H9 (cell line): ENCODE results near the gene PHF24. TPM values are rescaled to one million over a fixed set of nuclear protein-coding genes. Genes with fewer than 3 reads are reported as not detected.

Experiments used
- DNase-seq: peaks from one replicate; pipeline ENCODE4 v3.0.0-alpha.2; 2017
- H2AFZ ChIP-seq: one replicate; pipeline ENCODE4 v1.6.1; 2013; ENCODE audit warnings: mild to moderate bottlenecking, low read length, control low read depth, moderate library complexity
- H2AK5ac ChIP-seq: 2 replicates; pipeline ENCODE4 v1.6.1; 2013; ENCODE audit warnings: low read length, control low read depth, mixed read lengths; ENCODE audit not compliant: insufficient read length
- H2BK120ac ChIP-seq: one replicate; pipeline ENCODE4 v1.6.1; 2013; ENCODE audit warnings: low read depth, mild to moderate bottlenecking, low read length, control low read depth, inconsistent platforms; ENCODE audit not compliant: poor library complexity, severe bottlenecking
- H2BK12ac ChIP-seq: 2 replicates; pipeline ENCODE4 v1.6.1; 2013; ENCODE audit warnings: low read length, control low read depth, mixed read lengths, low read depth; ENCODE audit not compliant: insufficient read length
- H2BK15ac ChIP-seq: 2 replicates; pipeline ENCODE4 v1.6.1; 2013; ENCODE audit warnings: low read depth, low read length, control low read depth
- H2BK20ac ChIP-seq: one replicate; pipeline ENCODE4 v1.6.1; 2013; ENCODE audit warnings: low read depth, mild to moderate bottlenecking, low read length, control low read depth, inconsistent platforms; ENCODE audit not compliant: poor library complexity, severe bottlenecking
- H2BK5ac ChIP-seq: 2 replicates; pipeline ENCODE4 v1.6.1; 2013; ENCODE audit warnings: low read length, control low read depth, mixed read lengths; ENCODE audit not compliant: insufficient read length
- H3K14ac ChIP-seq: 2 replicates; pipeline ENCODE4 v1.6.1; 2013; ENCODE audit warnings: low read length, control low read depth; ENCODE audit not compliant: insufficient read depth
- H3K18ac ChIP-seq: 2 replicates; pipeline ENCODE4 v1.6.1; 2013; ENCODE audit warnings: low read depth, mild to moderate bottlenecking, mixed read lengths, low read length, control low read depth; ENCODE audit not compliant: insufficient read length
- H3K23ac ChIP-seq: 2 replicates; pipeline ENCODE4 v1.6.1; 2013; ENCODE audit warnings: low read length, control low read depth, mixed read lengths, low read depth; ENCODE audit not compliant: insufficient read length
- H3K23me2 ChIP-seq: 2 replicates; pipeline ENCODE4 v1.6.1; 2013; ENCODE audit warnings: low read depth, mild to moderate bottlenecking, mixed read lengths, low read length, control low read depth; ENCODE audit not compliant: insufficient read length, poor library complexity, severe bottlenecking
- H3K27ac ChIP-seq: 2 replicates; pipeline ENCODE4 v1.5.1; 2013; ENCODE audit warnings: low read length, control low read depth, mixed read lengths, low read depth; ENCODE audit not compliant: insufficient read length
- H3K27me3 ChIP-seq: 2 replicates; pipeline ENCODE4 v1.6.1; 2013; ENCODE audit warnings: low read length, control low read depth, inconsistent platforms; ENCODE audit not compliant: insufficient read depth
- H3K4ac ChIP-seq: 2 replicates; pipeline ENCODE4 v1.6.1; 2013; ENCODE audit warnings: low read depth, mild to moderate bottlenecking, control low read depth, inconsistent platforms, low read length, moderate library complexity
- H3K4me1 ChIP-seq: 2 replicates; pipeline ENCODE4 v1.6.1; 2013; ENCODE audit warnings: low read length, control low read depth, inconsistent platforms; ENCODE audit not compliant: insufficient read depth
- H3K4me2 ChIP-seq: 2 replicates; pipeline ENCODE4 v1.6.1; 2013; ENCODE audit warnings: low read length, control low read depth, mixed read lengths; ENCODE audit not compliant: insufficient read length, insufficient read depth
- H3K56ac ChIP-seq: 2 replicates; pipeline ENCODE4 v1.6.1; 2013; ENCODE audit warnings: low read depth, mild to moderate bottlenecking, mixed read lengths, low read length, control low read depth; ENCODE audit not compliant: insufficient read length
- H3K79me1 ChIP-seq: 2 replicates; pipeline ENCODE4 v1.6.1; 2013; ENCODE audit warnings: low read depth, mild to moderate bottlenecking, moderate library complexity, low read length, control low read depth, inconsistent platforms; ENCODE audit not compliant: insufficient read depth, poor library complexity, severe bottlenecking
- H3K79me2 ChIP-seq: 2 replicates; pipeline ENCODE4 v1.6.1; 2013; ENCODE audit warnings: low read length, control low read depth, inconsistent platforms; ENCODE audit not compliant: insufficient read depth
- H3K9ac ChIP-seq: 2 replicates; pipeline ENCODE4 v1.6.1; 2013; ENCODE audit warnings: low read length, control low read depth, mixed read lengths; ENCODE audit not compliant: insufficient read length; ENCODE audit errors: extremely low read depth
- H3K9me3 ChIP-seq: one replicate; pipeline ENCODE4 v1.6.1; 2013; ENCODE audit warnings: low read depth, low read length, inconsistent platforms; ENCODE audit not compliant: control insufficient read depth
- H3T11ph ChIP-seq: one replicate; pipeline ENCODE4 v1.6.1; 2013; ENCODE audit warnings: mild to moderate bottlenecking, low read length, control low read depth, inconsistent platforms
- H4K20me1 ChIP-seq: one replicate; pipeline ENCODE4 v1.6.1; 2013; ENCODE audit not compliant: control insufficient read depth, insufficient read length, insufficient read depth
- H4K5ac ChIP-seq: 2 replicates; pipeline ENCODE4 v1.6.1; 2013; ENCODE audit warnings: low read depth, mild to moderate bottlenecking, mixed read lengths, low read length, control low read depth; ENCODE audit not compliant: insufficient read length
- H4K8ac ChIP-seq: replicated peaks from 2 replicates; pipeline ENCODE4 v1.6.1; 2013; ENCODE audit warnings: low read length, control low read depth, mixed read lengths, low read depth; ENCODE audit not compliant: insufficient read length
- H4K91ac ChIP-seq: 2 replicates; pipeline ENCODE4 v1.6.1; 2013; ENCODE audit warnings: low read depth, mild to moderate bottlenecking, moderate library complexity, mixed read lengths, low read length, control low read depth; ENCODE audit not compliant: insufficient read length
- H3K27ac Mint-ChIP-seq, 3 experiments: 2 replicates in 2 of 3; 3 replicates in 1 of 3; pipeline ENCODE4 v1.8.0; 2020 to 2021; ENCODE audit warnings: mixed read lengths in 3 of 3, mild to moderate bottlenecking in 1 of 3, moderate library complexity in 1 of 3
- H3K27me3 Mint-ChIP-seq: 2 replicates; pipeline ENCODE4 v1.8.0; 2021; ENCODE audit warnings: low read depth, mild to moderate bottlenecking, moderate library complexity, mixed read lengths
- H3K36me3 Mint-ChIP-seq, 3 experiments: 2 replicates in 2 of 3; 3 replicates in 1 of 3; pipeline ENCODE4 v1.8.0; 2020 to 2021; ENCODE audit warnings: low read depth in 3 of 3, mixed read lengths in 3 of 3; ENCODE audit not compliant: insufficient read depth in 1 of 3
- H3K4me1 Mint-ChIP-seq, 2 experiments: 2 replicates each; pipeline ENCODE4 v1.8.0; 2020; ENCODE audit warnings: mixed read lengths in 2 of 2
- H3K4me3 Mint-ChIP-seq, 2 experiments: 2 replicates in 1 of 2; 3 replicates in 1 of 2; pipeline ENCODE4 v1.8.0; 2020 to 2021; ENCODE audit warnings: mild to moderate bottlenecking in 2 of 2, mixed read lengths in 2 of 2, moderate library complexity in 1 of 2
- H3K9me3 Mint-ChIP-seq, 2 experiments: 2 replicates in 1 of 2; 3 replicates in 1 of 2; pipeline ENCODE4 v1.8.0; 2020; ENCODE audit warnings: mild to moderate bottlenecking in 2 of 2, mixed read lengths in 2 of 2, moderate library complexity in 1 of 2
- WGBS: extraction: QIAGEN DNeasy Blood & Tissue Kit; methylation state at CpG from one replicate; pipeline ENCODE4 v1.1.7; 2013; ENCODE audit warnings: missing lambda C conversion rate, low lambda C conversion rate, mixed read lengths; ENCODE audit not compliant: insufficient read length; ENCODE audit errors: extremely low coverage; 5-methylcytosine and 5-hydroxymethylcytosine counted together
- total RNA-seq: library from RNA; stranded (reverse); gene quantifications from 2 replicates; pipeline ENCODE4 v1.2.1, GENCODE V29; 2021
- TF ChIP-seq, protein P1 (sequence below): fragments of 200-600 bp; sonication (generic); conservative IDR thresholded peaks from 3 replicates; pipeline ENCODE4 v1.8.0; 2021; ENCODE audit warnings: antibody characterized with exemption, mild to moderate bottlenecking

PHF24 gene
- total RNA-seq, 1 experiment from 2014 or later, result 0.24 TPM

DNA sequence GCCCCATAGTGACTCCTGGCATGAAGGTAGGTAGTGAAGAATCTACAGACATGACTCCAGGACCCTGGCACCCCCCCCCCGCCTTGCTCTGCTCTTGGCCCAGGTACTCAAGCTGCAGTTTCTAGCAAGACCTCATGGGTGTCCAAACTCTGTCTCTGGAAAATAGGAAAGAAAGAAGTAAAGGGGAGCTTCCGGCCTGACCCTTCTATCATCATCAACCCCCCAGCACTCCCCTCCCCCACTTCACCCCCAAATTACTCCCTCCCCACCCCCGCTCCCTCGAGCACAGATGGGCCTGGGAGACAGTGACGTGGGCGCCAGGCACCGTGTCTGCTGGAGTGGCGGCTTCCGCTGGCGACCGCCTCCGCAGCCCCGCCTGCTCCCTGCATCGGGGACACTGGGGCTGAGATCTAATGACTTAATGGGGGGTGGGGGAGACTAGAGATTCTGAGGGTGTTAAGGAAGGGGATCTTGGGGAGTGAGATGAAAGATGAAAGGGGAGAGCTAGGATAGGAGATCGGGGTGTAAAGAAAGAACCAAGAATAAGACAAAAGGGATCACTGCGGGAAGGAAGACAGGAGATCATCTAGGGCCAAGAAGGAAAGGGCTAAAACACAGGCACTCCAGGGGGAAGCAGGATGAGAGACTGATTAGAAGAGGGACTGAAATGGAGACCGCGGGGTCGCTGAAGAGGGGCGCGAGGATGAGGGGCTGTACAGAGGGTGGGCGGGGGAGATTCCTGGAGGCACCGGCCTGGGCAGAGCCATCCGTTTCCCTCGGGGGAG lies 30.3 kb downstream of the PHF24 start:
- WGBS, result no CpG with 5 or more reads among the region's 25 CpGs
- Histone ChIP-seq H4K20me1 (no peaks in the 10 kb centered on the region), H3K9ac (peak overlapping the region; percentile 10), H3K56ac (no peak overlapping the region), H2AK5ac (no peak overlapping the region), H3K79me1 (no peaks in the 10 kb centered on the region), H4K91ac (no peak overlapping the region), H2BK5ac (no peak overlapping the region), H3K4me1 (peaks cover 10% of the 10 kb centered on the region; the same call in 1 of the 2 replicates), H3K23me2 (peaks cover 16% of the 10 kb centered on the region), H2BK12ac (no peak overlapping the region), H3K27me3 (no peaks in the 10 kb centered on the region), H3K18ac (no peak overlapping the region), H3K4me2 (peak overlapping the region; percentile 50), H3K23ac (no peak overlapping the region), H4K5ac (no peak overlapping the region), H3T11ph (no peak overlapping the region), H2BK15ac (no peak overlapping the region), H3K27ac (no peak overlapping the region), H2BK20ac (no peak overlapping the region), H3K9me3 (no peaks in the 10 kb centered on the region), H3K79me2 (no peaks in the 10 kb centered on the region), H3K4ac (no peak overlapping the region), H2AFZ (no peak overlapping the region), H2BK120ac (no peak overlapping the region), H4K8ac (no peak overlapping the region), H3K14ac (peak overlapping the region; percentile 14; the same call in 1 of the 2 replicates)
- Mint-ChIP-seq H3K4me1 (peaks cover 39 to 62% of the 10 kb centered on the region in 2 experiments), H3K27ac (peak overlapping the region; percentile 78 to 98 (median 93); a peak in 6 of 7 replicates), H3K4me3 (peak overlapping the region; percentile 81 to 92), H3K9me3 (no peaks in the 10 kb centered on the region; a peak in 2 of 5 replicates), H3K36me3 (peaks cover 8 to 13% (median 8%) of the 10 kb centered on the region in 3 experiments), H3K27me3 (peaks cover 1% of the 10 kb centered on the region; the same call in 1 of the 2 replicates)
- DNase-seq, result peak; percentile 50
- TF ChIP-seq, protein P1, sequence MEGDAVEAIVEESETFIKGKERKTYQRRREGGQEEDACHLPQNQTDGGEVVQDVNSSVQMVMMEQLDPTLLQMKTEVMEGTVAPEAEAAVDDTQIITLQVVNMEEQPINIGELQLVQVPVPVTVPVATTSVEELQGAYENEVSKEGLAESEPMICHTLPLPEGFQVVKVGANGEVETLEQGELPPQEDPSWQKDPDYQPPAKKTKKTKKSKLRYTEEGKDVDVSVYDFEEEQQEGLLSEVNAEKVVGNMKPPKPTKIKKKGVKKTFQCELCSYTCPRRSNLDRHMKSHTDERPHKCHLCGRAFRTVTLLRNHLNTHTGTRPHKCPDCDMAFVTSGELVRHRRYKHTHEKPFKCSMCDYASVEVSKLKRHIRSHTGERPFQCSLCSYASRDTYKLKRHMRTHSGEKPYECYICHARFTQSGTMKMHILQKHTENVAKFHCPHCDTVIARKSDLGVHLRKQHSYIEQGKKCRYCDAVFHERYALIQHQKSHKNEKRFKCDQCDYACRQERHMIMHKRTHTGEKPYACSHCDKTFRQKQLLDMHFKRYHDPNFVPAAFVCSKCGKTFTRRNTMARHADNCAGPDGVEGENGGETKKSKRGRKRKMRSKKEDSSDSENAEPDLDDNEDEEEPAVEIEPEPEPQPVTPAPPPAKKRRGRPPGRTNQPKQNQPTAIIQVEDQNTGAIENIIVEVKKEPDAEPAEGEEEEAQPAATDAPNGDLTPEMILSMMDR, result peak; percentile 29; the same call in 2 of the 3 replicates
